HG03175 (cell line): ENCODE results near the gene TLR5.

Experiments
- ATAC-seq: cut with Tn5 transposase; IDR thresholded peaks from one replicate; pipeline ENCODE4 v1.9.1; 2021; ENCODE audit warnings: mild to moderate bottlenecking, moderate library complexity; ENCODE audit not compliant: unreplicated experiment

The TLR5 gene

DNA sequence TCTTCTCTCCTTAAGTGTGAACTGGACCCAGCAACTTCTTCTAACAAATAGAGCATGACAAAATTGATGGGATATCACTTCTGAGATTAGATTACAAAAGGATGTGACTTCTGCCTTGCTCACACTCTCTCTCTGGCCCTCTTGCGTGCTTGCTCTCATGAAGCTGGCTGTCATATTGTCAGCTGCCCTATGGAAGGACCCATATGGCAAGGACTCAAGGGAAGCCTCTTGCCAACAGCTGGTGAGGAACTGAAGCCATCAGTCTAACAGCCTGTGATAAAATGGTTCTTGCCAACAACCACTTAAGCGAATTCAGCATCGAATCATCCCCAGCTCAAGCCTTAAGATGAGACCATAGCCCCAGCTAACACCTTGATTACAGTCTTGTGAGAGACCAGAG is 4.8 kb upstream of the TLR5 start:
- no peak for ATAC-seq

DNA sequence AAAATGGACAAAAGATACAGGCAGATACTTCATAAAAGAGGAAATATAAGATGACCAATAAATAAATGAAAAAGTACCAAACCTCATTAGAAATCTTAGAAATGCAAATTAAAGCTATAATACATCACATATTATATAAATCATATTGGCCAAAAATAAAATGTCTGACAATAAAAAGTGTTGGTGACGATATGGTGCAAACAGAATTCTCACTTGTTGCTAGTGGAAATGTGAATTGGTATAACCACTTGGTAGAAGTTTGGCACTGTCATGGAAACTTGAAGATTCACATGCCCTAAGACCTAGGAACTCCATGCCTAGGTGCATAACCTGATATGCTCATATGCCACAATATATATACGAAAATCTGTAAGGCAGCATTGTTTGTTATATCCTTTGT is 4.4 kb upstream of the TLR5 start:
- no peak for ATAC-seq

- no peak for ATAC-seq
Observed at GRCh38 chr1:223146745-223147144, 3.7 kb upstream of the TLR5 start.

DNA sequence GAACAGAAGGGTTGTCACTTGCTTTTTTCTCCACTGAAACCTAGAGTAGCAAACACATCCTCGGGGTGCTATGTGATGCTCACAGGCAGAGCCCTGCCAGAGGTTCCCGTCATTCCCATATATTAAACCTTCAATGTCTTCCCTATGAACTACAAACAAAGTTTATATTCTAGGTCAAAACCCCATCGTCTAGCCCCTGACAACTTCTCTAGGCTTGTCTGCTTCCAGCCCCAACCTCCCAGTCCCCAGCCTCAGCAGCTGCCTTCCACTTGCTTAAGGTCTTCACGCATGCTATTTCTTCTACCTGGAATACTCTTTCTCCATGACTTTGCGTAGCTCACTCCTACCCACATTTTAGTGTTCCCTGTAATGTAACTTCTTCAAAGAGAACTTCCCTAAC is 1.9 kb upstream of the TLR5 start:
- ATAC-seq: no peak

DNA sequence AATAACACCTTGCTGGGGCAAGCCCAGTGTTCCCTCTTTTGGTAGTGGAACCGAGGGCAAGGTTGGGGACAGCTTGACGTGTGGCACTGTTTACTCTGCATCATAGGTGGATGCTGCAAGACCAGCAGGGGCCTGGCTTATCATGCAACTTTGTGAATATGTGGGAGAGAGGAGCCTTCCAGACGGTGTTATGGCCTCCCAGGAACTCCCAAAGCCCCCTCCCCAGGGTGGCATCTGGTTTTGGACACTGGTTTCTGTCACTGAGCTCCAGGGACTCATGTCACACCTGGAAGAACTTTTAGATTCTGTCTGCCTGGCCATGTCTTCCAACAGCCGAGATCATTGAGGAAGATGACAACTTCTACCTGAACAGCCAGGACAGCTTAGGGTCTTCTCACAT is 1.4 kb upstream of the TLR5 start:
- ATAC-seq: no peak

DNA sequence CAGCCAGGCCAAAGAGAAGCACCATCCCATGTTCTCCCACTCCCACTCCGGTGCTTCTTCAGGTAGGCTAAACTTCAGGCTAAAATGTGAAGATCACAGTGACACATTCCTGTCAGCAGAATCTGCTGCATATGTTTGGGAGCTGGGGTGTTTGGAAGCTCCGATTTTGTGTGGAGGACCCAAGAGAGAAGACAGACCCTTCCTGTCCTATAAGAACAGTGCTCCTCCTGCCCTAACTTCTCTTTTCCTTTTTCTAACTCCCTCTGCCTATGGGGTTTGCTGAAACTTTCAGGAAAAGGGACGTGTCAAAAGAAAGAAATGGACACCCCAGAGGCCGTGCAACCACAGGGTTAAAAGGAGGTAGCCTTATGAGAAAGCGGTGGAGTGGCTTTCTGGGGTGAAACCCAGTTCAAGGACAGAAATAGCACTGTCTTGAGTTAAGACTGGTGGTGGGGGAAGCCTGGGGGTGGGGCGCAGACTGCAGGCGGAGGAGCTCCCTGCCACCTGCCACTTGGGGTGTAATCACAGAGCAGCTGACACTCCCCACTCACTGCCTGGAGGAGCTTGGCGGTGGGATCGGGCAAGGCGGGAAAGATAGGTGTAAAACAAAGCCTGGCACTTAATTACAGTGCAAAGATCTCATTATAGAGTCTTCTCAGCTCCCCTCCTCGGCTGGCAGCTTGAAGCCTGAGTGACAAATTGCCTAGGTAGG is 645 bp upstream of the TLR5 start:
- peak; percentile 62 for ATAC-seq

- ATAC-seq: no peak
Observed at GRCh38 chr1:223142269-223142668, 779 bp downstream of the TLR5 start.

DNA sequence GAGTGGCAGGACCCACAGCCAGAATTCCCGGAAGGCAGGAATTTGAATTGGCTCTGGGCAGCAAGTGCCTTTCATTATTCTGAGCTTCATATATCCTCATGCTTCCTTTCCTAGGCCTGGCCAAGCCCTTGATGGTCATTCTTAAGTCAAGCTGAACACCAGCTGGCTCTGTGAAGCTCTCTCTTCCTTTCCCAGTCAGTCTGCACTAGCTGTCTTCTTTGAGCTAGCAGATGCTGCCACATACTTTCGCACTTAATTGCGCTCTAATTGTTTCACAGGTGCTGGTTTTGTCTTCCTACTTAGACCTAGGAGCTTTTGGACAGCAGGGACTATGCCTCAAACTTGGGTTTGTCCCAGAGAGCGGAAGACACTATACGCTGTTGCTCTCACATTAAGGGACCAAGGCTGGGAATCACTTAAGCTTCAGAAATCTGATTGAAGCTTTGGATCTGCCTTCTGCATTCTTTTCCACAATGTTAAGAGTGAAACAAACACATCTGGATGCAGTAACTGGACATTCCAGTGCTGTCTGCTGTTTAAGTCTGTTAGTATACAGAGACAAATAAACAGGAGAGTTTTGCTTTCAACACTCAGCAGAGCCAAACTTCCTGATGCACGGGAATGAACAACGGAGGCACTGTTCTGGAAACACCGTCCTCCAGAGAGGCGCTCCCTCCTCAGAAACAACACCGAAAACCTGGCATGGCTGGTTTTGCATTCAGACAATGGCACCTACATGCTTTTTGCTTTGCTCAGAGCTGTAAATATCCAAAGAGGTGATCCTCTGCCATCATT is 2.2 kb downstream of the TLR5 start:
- ATAC-seq: no peak

- no peak for ATAC-seq
Observed at GRCh38 chr1:223137455-223138085, 5.5 kb downstream of the TLR5 start.

DNA sequence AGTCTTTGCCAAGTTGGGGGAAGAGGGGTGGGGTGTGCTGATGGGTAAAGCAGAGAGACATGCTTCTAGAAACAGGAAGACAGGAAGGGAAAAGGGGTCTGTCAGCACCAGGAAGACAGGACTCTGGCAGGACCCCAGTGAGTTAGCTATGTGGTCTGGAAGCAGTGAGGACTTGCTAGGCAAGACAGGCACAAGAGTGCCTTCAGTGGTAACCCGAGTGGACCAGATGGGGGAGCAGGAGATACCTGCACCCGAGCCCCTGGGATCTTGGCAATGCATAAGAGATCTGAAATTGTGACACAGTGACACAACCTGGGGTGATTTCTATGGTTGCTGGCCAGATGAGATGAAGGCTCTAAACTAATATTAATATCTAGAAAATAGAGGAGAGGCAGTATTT is 7.0 kb downstream of the TLR5 start:
- ATAC-seq: no peak

DNA sequence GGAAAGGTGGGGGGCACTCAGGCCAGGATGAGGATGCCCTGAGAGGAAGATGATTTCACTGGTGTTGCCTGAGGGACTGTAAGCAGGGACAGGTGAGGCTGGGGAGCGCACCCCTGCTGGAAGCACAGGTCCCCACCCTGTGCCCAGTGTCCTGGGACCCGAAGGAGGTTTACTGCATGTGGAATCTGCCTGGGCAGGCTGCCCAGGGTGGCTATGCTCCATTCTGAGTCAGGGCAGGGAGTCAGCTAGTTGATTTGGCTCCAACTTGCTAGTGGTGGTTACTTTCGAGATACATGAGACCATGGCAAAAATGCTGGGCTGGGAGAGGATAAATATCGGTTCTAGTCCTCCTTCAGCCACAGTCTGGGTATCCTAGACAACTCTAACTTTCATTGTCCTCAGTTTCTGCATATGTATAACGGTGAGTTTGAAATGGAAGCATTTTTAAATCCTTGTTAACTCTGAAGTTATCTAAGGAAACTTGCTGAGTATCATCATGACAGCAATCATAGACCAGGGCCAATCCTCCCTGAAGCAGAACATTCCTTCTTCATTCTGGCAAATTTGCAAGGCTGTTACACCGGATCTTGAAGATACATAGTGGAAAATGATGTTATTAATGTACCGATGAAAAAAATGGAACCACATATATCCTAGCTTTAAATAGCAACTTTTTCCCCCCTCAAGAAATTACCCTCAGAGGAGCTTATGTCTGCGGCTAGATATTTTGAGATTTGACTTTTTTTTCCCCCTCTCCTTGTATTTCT is 7.7 kb downstream of the TLR5 start:
- ATAC-seq: no peak

DNA sequence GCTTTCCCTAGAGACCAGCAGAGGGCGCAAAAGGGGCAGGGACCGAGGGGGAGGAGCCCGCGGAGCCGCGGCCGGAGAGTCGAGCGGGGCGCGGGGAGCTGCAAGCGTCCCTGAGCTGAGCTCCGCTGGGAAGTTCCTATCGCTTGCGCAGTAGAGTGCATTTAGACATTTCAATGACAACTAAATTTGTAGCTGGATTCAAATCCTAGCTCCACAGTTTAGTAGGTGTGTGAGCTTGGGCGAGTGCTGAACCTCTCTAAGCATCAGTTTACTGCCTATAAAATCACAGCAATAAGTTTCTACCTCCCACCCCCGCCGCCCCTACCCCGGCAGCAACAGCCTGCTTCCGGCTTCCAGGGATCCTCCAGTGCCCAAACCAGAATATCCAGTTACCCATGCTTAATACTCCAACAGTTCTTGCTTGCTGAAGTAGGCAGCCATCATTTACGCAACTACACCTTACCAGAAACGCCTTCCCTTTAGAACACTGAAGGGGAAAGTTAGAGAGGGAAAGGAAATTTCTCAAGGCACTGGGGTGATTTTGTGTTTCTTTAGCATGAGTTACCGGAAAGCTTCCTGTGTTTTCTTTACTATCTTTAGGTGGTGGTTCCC is 9.1 kb downstream of the TLR5 start:
- peak; percentile 83 for ATAC-seq

- peak; percentile 15 for ATAC-seq
Observed at GRCh38 chr1:223133306-223133823, 9.7 kb downstream of the TLR5 start.

DNA sequence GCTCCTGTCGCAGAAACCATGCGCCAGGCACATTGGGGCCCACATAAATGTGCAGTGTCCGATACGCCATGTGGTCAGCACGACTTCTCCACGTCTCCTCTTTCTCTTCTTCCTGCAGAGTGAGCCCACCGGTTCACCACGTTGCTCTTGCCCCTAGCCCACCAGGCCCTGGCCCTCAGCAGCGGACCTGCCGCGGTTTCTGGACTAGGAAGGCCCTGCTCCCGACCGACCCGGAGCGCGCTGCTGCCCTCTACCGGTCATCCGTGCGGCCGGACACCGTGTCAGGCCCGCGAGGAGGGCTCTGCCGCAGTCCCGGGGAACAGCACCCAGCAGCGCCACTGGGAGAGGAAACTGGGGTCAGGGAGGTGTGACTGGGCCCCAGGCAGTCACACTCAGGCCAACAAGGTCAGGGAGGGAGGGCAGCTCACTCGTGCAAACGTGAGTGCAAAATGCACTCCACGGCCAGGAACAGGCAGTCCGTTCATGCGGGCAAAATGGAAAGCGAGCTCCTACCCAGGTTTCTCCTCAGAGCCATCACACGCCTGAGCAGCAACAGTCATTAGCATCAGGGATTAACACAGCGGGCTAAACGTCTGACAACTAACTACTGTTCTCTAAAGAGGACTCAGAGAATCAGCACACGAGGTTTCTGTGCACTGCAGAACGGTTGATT is 13.7 kb downstream of the TLR5 start:
- peak; percentile 61 for ATAC-seq

GRCh38 chr1:223126741-223127140 is 16.3 kb downstream of the TLR5 start:
- ATAC-seq: no peak

DNA sequence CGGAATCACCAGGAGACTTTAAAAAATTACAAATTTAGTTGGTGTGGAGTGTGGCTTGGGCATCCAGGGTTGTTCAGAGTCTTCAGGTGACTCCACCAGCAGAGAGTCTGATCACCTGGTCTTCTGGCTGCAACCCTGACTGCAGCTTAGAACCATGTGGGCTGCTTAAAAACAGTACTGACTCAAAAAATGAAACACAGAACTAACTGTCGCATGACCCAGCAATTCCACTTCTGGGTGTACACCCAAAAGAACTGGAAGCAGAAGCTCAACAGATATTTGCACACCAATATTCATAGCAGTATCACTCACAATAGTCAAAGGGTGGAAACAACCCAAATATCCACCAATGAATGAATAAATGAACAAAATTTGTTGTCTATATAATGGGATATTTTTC is 17.3 kb downstream of the TLR5 start:
- ATAC-seq: no peak

- ATAC-seq: no peak
Observed at GRCh38 chr1:223123011-223123610, 19.9 kb downstream of the TLR5 start.

- no peak for ATAC-seq
Observed at GRCh38 chr1:223118418-223118817, 24.6 kb downstream of the TLR5 start.

- no peak for ATAC-seq
Observed at GRCh38 chr1:223116950-223117349, 26.1 kb downstream of the TLR5 start.

- no peak for ATAC-seq
Observed at GRCh38 chr1:223114871-223115270, 28.2 kb downstream of the TLR5 start.
